Measurements from ENCODE around the gene RBMS3.

The RBMS3 gene

DNA sequence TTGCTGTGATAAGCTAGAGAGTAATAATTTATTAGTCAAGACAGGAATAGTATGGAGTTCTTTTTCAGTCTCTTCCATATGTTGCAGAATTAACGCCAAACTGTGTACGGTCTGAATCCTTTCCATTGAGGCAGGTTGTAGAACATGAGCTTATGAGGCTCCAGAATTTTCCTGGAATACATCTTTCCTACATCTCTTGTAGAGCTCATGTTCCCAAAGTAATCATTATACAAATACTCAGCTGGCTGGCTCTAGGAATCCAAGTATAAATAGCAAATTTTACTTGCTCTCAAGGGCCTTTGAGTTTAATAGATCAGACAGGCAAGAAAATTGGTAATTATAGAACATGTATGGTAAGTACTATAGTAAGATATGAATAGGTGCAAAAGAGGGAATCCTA lies 419.4 kb downstream of the RBMS3 start:
- no peaks in the 10 kb centered on the region for H3K9me3 ChIP-seq (replicated peaks; ENCODE audit: low read length)
- H3K4me3 ChIP-seq (ENCODE audit: low read length), result no peak overlapping the region
- no peaks in the 10 kb centered on the region for H3K36me3 ChIP-seq (ENCODE audit: insufficient read depth, low read length)
- no peaks in the 10 kb centered on the region for H3K27me3 ChIP-seq (ENCODE audit: control insufficient read depth, insufficient read depth, low read length)
- no peak overlapping the region for H3K4me2 ChIP-seq (ENCODE audit: low read length)
- H3K4me1 ChIP-seq (ENCODE audit: control insufficient read depth, insufficient read depth, low read length), result peaks cover 32% of the 10 kb centered on the region
- no peak overlapping the region for H3K9ac ChIP-seq (ENCODE audit: low read depth, low read length)

DNA sequence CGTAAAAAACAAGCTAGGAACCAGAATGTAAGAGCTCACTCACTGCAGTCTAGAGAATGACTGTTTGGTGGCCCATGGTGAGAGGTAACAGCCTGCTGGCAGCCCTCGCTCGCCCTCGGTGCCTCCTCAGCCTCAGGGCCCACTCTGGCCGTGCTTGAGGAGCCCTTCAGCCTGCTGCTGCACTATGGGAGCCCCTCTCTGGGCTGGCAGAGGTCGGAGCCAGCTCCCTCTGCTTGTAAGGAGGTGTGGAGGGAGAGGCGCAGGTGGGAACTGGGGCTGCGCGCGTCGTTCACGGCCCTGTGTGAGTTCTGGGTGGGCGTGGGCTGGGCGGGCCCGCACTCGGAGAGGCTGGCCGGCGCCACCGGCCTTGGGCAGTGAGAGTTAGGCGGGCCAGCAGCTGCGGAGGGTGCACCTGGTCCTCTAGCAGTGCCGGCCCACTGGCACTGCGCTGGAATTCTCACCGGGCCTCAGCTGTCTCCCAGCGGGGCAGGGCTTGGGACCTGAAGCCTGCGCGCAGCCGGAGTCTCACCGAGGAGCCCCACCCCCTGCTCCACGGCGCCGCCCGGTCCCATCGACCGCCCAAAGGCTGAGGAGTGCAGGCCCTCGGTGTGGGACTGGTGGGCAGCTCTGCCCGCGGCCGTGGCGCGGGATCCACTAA lies 420.6 kb downstream of the RBMS3 start:
- Histone ChIP-seq H3K4me2 (ENCODE audit: low read length) (no peak overlapping the region), H3K36me3 (ENCODE audit: insufficient read depth, low read length) (no peaks in the 10 kb centered on the region), H3K27me3 (ENCODE audit: control insufficient read depth, insufficient read depth, low read length) (no peaks in the 10 kb centered on the region), H3K4me3 (ENCODE audit: low read length) (no peak overlapping the region), H3K9ac (ENCODE audit: low read depth, low read length) (no peak overlapping the region), H3K9me3 (replicated peaks; ENCODE audit: low read length) (no peaks in the 10 kb centered on the region), H3K4me1 (ENCODE audit: control insufficient read depth, insufficient read depth, low read length) (peaks cover 20% of the 10 kb centered on the region)

DNA sequence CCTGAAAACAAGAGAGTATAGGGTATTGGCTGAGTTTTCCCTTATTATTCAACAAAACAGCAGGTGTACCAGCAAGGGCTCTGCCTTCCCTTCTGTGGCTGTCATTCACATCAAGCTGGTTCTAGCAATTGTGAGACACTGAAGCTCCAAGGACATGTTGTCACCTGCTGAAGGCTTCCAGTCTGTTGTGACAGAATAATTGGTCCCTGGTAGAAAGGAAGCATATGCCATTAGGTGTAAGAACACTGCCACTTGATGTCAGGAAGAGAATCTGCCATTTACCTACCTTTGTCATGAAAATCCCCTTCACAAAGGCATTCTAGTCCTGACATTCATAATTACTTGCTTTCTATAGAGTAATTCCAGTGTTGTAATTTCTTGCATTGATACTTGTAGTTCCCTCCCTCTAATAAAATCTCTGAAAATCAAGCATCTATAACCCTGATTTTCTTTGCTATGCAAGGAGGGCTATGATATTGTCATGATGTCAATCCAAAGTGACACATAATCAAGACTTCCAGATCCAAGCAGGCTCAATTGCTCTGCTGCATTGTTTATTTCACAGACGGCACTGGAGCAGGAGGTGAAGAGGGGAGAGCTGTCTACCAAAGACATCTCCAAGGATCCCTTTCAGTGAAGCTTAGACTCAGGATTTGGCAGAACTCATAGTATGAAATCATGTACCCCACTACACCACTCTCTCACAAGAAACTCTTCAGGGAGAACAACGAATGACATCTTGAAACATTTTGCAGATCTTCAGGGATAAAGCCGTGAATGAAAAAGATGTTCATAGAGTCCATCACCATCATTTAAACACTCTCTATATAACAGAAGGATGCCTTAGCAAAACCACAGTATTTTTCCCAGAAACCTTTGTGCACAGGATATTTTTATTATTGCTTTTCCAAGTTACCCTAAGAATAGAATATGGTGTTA lies 425.3 kb downstream of the RBMS3 start:
- H3K4me1 ChIP-seq (ENCODE audit: control insufficient read depth, insufficient read depth, low read length), result no peaks in the 10 kb centered on the region

DNA sequence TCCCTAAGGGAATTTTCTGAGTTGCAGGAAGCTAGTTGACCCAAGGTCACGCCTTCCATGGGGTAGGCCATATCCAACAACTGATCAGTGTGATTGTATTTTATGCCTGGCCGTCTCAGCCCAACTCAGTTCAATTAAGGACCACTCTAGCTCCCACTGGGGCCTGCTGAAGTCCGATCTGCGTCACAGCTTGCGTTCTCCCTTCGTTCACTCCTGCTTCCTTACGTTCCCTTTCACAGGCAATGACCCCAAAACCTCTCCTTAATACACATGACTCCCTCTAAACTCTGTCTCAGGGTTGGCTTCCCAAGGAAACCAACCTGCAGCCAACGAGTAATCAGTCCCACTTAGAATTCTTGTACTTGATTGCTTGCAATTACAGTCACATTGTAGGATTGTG lies 428.0 kb downstream of the RBMS3 start:
- no peak overlapping the region for H3K9ac ChIP-seq (ENCODE audit: low read depth, low read length)
- H3K27me3 ChIP-seq (ENCODE audit: control insufficient read depth, insufficient read depth, low read length), result no peaks in the 10 kb centered on the region
- H3K4me1 ChIP-seq (ENCODE audit: control insufficient read depth, insufficient read depth, low read length), result no peaks in the 10 kb centered on the region
- no peaks in the 10 kb centered on the region for H3K9me3 ChIP-seq (replicated peaks; ENCODE audit: low read length)
- no peak overlapping the region for H3K4me3 ChIP-seq (ENCODE audit: low read length)
- no peaks in the 10 kb centered on the region for H3K36me3 ChIP-seq (ENCODE audit: insufficient read depth, low read length)
- H3K4me2 ChIP-seq (ENCODE audit: low read length), result no peak overlapping the region

More for the DNA sequence above, 425.3 kb downstream of the RBMS3 start:
- H3K9me3 ChIP-seq (replicated peaks; ENCODE audit: low read length), result no peaks in the 10 kb centered on the region
- H3K36me3 ChIP-seq (ENCODE audit: insufficient read depth, low read length), result no peaks in the 10 kb centered on the region
- H3K4me3 ChIP-seq (ENCODE audit: low read length), result no peak overlapping the region
- H3K27me3 ChIP-seq (ENCODE audit: control insufficient read depth, insufficient read depth, low read length), result no peaks in the 10 kb centered on the region
- no peak overlapping the region for H3K9ac ChIP-seq (ENCODE audit: low read depth, low read length)
- H3K4me2 ChIP-seq (ENCODE audit: low read length), result no peak overlapping the region

DNA sequence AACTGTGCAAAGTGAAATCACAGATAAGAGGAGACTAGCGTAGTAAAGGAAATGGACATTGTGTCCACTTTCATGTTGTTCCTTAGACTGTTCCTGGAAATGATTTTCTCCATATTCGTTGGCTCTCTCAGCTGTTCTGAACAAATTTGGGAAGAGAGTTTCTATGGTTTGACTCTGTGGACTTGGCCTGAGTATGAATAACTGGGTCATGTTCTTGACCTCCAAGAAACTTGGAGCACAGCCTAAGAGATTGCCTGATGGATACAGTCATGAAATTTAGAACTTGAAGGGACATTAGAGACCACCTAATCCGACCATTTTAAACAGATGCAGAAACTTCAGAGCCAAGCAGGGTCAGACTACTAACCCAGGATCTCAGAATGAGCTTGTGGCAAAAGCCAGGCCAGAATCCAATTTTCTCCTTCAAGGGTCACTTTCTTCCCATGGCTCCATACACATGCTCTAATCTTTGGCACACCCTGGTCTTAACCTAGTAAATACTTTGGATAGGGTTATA lies 430.4 kb downstream of the RBMS3 start:
- Histone ChIP-seq H3K9ac (ENCODE audit: low read depth, low read length) (no peak overlapping the region), H3K36me3 (ENCODE audit: insufficient read depth, low read length) (no peaks in the 10 kb centered on the region), H3K4me3 (ENCODE audit: low read length) (no peak overlapping the region), H3K4me2 (ENCODE audit: low read length) (no peak overlapping the region), H3K27me3 (ENCODE audit: control insufficient read depth, insufficient read depth, low read length) (no peaks in the 10 kb centered on the region), H3K4me1 (ENCODE audit: control insufficient read depth, insufficient read depth, low read length) (no peaks in the 10 kb centered on the region), H3K9me3 (replicated peaks; ENCODE audit: low read length) (no peaks in the 10 kb centered on the region)

DNA sequence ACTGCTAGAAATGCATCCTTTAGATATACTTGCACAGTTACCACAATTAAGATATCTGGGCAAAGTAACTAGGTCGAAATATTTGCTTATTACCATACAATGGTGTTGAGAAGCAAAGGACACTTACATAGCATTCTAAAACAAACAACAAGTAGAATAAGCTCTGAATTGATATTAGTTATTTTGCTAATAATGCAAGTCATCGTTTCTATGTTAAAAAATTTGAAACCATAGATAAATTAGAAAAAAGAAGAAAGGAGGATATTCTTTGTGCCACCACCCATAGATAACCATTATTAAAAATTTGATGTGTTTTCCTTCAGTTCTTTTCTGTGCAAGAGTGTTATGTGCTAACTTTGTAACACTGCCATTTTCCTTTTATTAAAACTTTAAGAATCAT lies 435.3 kb downstream of the RBMS3 start:
- H3K9me3 ChIP-seq (replicated peaks; ENCODE audit: low read length), result no peaks in the 10 kb centered on the region
- H3K27me3 ChIP-seq (ENCODE audit: control insufficient read depth, insufficient read depth, low read length), result no peaks in the 10 kb centered on the region
- H3K4me1 ChIP-seq (ENCODE audit: control insufficient read depth, insufficient read depth, low read length), result no peaks in the 10 kb centered on the region
- H3K9ac ChIP-seq (ENCODE audit: low read depth, low read length), result no peak overlapping the region
- H3K36me3 ChIP-seq (ENCODE audit: insufficient read depth, low read length), result no peaks in the 10 kb centered on the region
- no peak overlapping the region for H3K4me2 ChIP-seq (ENCODE audit: low read length)
- no peak overlapping the region for H3K4me3 ChIP-seq (ENCODE audit: low read length)

DNA sequence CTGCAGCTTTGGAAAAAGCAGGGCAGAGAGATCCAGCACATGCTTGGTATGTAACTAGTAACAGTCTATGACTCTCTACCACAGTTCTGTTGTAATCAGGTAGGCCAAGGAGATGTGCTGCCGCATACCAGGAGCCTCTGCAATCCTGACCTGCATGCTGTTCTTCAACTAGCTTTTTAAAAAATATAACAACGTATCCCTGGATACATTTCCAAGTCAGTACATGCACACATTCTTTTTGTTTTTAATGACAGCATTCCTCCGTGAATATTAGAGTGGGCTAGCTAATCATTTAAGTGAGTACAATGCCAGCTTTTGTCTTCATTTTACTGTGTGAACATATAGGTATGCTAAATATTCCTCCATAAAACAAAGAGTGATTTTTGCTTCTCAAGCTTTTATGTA lies 437.8 kb downstream of the RBMS3 start:
- Histone ChIP-seq H3K4me1 (ENCODE audit: control insufficient read depth, insufficient read depth, low read length) (no peaks in the 10 kb centered on the region), H3K4me2 (ENCODE audit: low read length) (no peak overlapping the region), H3K9ac (ENCODE audit: low read depth, low read length) (no peak overlapping the region), H3K27me3 (ENCODE audit: control insufficient read depth, insufficient read depth, low read length) (no peaks in the 10 kb centered on the region), H3K4me3 (ENCODE audit: low read length) (no peak overlapping the region), H3K36me3 (ENCODE audit: insufficient read depth, low read length) (no peaks in the 10 kb centered on the region), H3K9me3 (replicated peaks; ENCODE audit: low read length) (no peaks in the 10 kb centered on the region)

DNA sequence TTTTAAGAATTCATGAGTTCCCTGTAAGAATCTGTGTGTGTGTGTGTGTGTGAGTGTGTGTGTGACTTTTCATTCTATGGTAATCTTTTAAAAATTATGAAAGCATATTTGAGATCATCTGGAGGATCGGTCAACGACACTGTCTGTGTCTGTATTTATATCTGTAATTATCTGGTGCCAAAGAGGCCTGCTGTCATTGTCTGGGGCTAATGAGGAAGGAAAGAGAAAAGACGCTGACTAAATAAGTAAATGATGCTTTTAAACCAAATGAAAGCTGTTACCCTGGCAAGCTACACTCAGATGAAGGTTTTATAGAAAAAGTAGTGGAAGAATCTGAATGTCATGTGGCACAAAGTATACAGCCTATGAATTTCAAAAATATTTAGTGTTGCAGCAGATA lies 439.8 kb downstream of the RBMS3 start:
- Histone ChIP-seq H3K9ac (ENCODE audit: low read depth, low read length) (no peak overlapping the region), H3K4me3 (ENCODE audit: low read length) (no peak overlapping the region), H3K9me3 (replicated peaks; ENCODE audit: low read length) (no peaks in the 10 kb centered on the region), H3K4me1 (ENCODE audit: control insufficient read depth, insufficient read depth, low read length) (no peaks in the 10 kb centered on the region), H3K27me3 (ENCODE audit: control insufficient read depth, insufficient read depth, low read length) (no peaks in the 10 kb centered on the region), H3K36me3 (ENCODE audit: insufficient read depth, low read length) (no peaks in the 10 kb centered on the region), H3K4me2 (ENCODE audit: low read length) (no peak overlapping the region)

DNA sequence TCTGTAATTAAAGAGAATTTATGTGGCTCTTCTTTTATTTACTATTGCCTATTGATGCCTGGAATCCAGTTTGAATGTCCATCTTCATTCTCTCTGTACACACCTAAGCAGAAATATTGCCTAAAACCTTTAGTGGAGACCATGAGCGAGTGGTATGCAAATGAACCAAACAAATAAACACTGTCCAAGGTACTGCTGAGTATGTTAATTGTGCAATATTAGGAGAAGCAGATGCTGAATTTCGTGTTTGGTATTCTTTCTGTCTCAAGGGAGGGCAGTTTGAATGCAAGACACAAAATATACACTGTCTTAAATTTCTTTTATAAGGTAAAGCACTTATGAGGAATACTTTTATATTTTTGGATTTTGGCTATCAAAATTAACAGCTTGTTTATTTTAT lies 440.9 kb downstream of the RBMS3 start:
- Histone ChIP-seq H3K27me3 (ENCODE audit: control insufficient read depth, insufficient read depth, low read length) (no peaks in the 10 kb centered on the region), H3K4me1 (ENCODE audit: control insufficient read depth, insufficient read depth, low read length) (no peaks in the 10 kb centered on the region), H3K4me2 (ENCODE audit: low read length) (no peak overlapping the region), H3K9ac (ENCODE audit: low read depth, low read length) (no peak overlapping the region), H3K4me3 (ENCODE audit: low read length) (no peak overlapping the region), H3K36me3 (ENCODE audit: insufficient read depth, low read length) (no peaks in the 10 kb centered on the region), H3K9me3 (replicated peaks; ENCODE audit: low read length) (no peaks in the 10 kb centered on the region)

DNA sequence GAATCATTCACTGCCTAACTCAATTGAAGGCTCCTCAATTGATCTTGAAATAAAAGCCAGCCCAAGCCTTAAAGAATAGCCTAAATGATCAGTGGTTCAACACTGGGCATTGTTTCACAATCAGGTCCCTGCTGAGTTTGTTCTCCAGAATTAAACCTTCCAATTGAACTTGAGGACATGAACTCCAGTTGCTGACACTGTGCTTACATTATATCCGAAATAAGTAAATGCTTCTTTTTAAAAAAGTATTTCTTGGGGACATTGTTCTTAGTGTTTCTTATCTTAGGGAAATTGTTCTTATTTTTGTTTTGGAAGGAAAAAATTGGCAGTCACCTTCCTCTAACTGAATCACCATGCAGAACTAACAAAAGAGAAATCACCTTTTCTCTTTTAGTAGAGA lies 450.2 kb downstream of the RBMS3 start:
- Histone ChIP-seq H3K4me1 (ENCODE audit: control insufficient read depth, insufficient read depth, low read length) (no peaks in the 10 kb centered on the region), H3K4me2 (ENCODE audit: low read length) (no peak overlapping the region), H3K9me3 (replicated peaks; ENCODE audit: low read length) (no peaks in the 10 kb centered on the region), H3K9ac (ENCODE audit: low read depth, low read length) (no peak overlapping the region), H3K4me3 (ENCODE audit: low read length) (no peak overlapping the region), H3K36me3 (ENCODE audit: insufficient read depth, low read length) (no peaks in the 10 kb centered on the region), H3K27me3 (ENCODE audit: control insufficient read depth, insufficient read depth, low read length) (no peaks in the 10 kb centered on the region)

DNA sequence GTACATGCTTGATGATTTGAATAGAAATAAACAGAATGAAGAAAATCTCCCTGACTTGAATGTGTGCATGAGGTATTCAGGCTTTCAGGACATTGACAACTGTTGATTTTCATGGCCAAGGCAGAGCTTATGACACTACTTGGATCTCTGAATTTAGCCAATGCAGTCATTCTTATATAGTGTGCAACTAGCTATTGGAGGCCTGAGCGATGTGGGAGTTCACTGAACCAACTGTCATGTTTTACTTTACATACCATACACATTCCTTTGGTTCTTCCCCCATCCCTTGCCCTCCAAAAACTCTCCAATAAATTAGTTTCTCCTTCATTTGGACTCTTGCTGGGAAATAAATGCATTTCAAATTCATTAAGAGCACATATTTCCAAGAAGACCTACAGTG lies 460.4 kb downstream of the RBMS3 start:
- H3K4me3 ChIP-seq (ENCODE audit: low read length), result no peak overlapping the region
- no peak overlapping the region for H3K4me2 ChIP-seq (ENCODE audit: low read length)
- H3K4me1 ChIP-seq (ENCODE audit: control insufficient read depth, insufficient read depth, low read length), result no peaks in the 10 kb centered on the region
- H3K9me3 ChIP-seq (replicated peaks; ENCODE audit: low read length), result no peaks in the 10 kb centered on the region
- H3K9ac ChIP-seq (ENCODE audit: low read depth, low read length), result no peak overlapping the region
- H3K27me3 ChIP-seq (ENCODE audit: control insufficient read depth, insufficient read depth, low read length), result no peaks in the 10 kb centered on the region
- peaks cover 9% of the 10 kb centered on the region for H3K36me3 ChIP-seq (ENCODE audit: insufficient read depth, low read length)
